Fibroblast of villous mesenchyme (primary cell): ENCODE measurements around the gene CDH13. TPM values are rescaled to one million over a fixed set of nuclear protein-coding genes. Genes with fewer than 3 reads are reported as not detected.
A peak's percentile ranks its signal among the peaks of the same experiment; 100 is the strongest.

Experiments
- DNase-seq: peaks from one replicate; pipeline ENCODE4 v3.0.0-alpha.2; 2010; ENCODE audit warnings: low read depth
- H3K4me3 ChIP-seq: 2 replicates; pipeline ENCODE4 v1.5.1; 2011; ENCODE audit warnings: low read depth, mild to moderate bottlenecking, low read length
- CTCF ChIP-seq: IDR thresholded peaks from 2 replicates; pipeline ENCODE4 v1.5.1; 2012; ENCODE audit warnings: low read depth, mild to moderate bottlenecking, low read length; ENCODE audit not compliant: insufficient read depth
- total RNA-seq: library from RNA; depleted of rRNA; stranded (reverse); fragments of >200 nt; gene quantifications from 2 replicates; pipeline ENCODE4 v1.2.3, GENCODE V29; 2012

Gene CDH13
- total RNA-seq, 1 donor, result 47.5 TPM

- peak; percentile 52 for DNase-seq
- no peak overlapping the region for H3K4me3 ChIP-seq
- TF ChIP-seq CTCF, result no peak
Measured at GRCh38 chr16:83308414-83308813, 681.6 kb downstream of the CDH13 start.

GRCh38 chr16:83310816-83311215 is 684.0 kb downstream of the CDH13 start:
- peak; percentile 37 for DNase-seq
- no peak overlapping the region for H3K4me3 ChIP-seq
- no peak for TF ChIP-seq CTCF

- H3K4me3 ChIP-seq, result no peak overlapping the region
- TF ChIP-seq CTCF, result no peak
- peak; percentile 26 for DNase-seq
Measured at GRCh38 chr16:83312015-83312717, 685.4 kb downstream of the CDH13 start.

GRCh38 chr16:83312718-83313245 is 686.0 kb downstream of the CDH13 start:
- H3K4me3 ChIP-seq, result no peak overlapping the region
- DNase-seq, result no peak
- no peak for TF ChIP-seq CTCF

- H3K4me3 ChIP-seq, result no peak overlapping the region
- TF ChIP-seq CTCF, result no peak
- DNase-seq, result no peak
Measured at GRCh38 chr16:83315271-83315670, 688.5 kb downstream of the CDH13 start.

- no peak overlapping the region for H3K4me3 ChIP-seq
- TF ChIP-seq CTCF, result no peak
- DNase-seq, result no peak
Measured at GRCh38 chr16:83316458-83316857, 689.7 kb downstream of the CDH13 start.

GRCh38 chr16:83318390-83318789 is 691.6 kb downstream of the CDH13 start:
- TF ChIP-seq CTCF, result no peak
- DNase-seq, result no peak
- H3K4me3 ChIP-seq, result no peak overlapping the region
